Lower leg skin (tissue), 4 donors: ENCODE results near the gene CRTC1. TPM values are rescaled to one million over a fixed set of nuclear protein-coding genes. Genes with fewer than 3 reads are reported as not detected.
"Not testable (repeated sequence)": the region's sequence is repeated elsewhere in the genome, so short reads cannot be mapped to it uniquely, and the experiment has no call there.

Source experiments
- DNase-seq, 2 donors: peaks; one replicate each; pipeline ENCODE4 v3.0.0-alpha.2; 2019; ENCODE audit warnings: low spot score in 2 of 2
- H3K4me3 ChIP-seq: fragments of 200-600 bp; sonication (generic); 2 replicates; pipeline ENCODE4 v1.5.1; 2017; ENCODE audit warnings: mild to moderate bottlenecking, low read depth; ENCODE audit not compliant: poor library complexity, severe bottlenecking
- CTCF ChIP-seq, 3 donors: fragments of 450-650 bp; IDR thresholded peaks; one replicate each; pipeline ENCODE4 v1.5.1; 2016; ENCODE audit warnings: antibody characterized with exemption in 3 of 3, mild to moderate bottlenecking in 3 of 3, moderate library complexity in 2 of 3
- POLR2A ChIP-seq, 2 donors: fragments of 450-650 bp; IDR thresholded peaks; one replicate each; pipeline ENCODE4 v1.6.1; 2016 to 2017; ENCODE audit warnings: antibody characterized with exemption in 2 of 2, mild to moderate bottlenecking in 1 of 2, moderate library complexity in 1 of 2
- WGBS, 2 donors: methylation state at CpG; one replicate each; pipeline ENCODE4 v1.1.5; 2018; 5-methylcytosine and 5-hydroxymethylcytosine counted together
- intact Hi-C: fragments of 100-400 bp; cut with DNase I; formaldehyde crosslinking; loops from one replicate; pipeline ENCODE4 v1.15.0; 2023; ENCODE audit warnings: low total_unique reads
- total RNA-seq, 4 donors: library from RNA; depleted of rRNA; stranded (reverse); fragments of >200 nt; gene quantifications; one replicate each; pipeline ENCODE4 v1.1.0, GENCODE V29; 2016

Gene CRTC1
- total RNA-seq, 4 donors from 2014 or later, result 2.1 to 5.5 (median 4.2) TPM

DNA sequence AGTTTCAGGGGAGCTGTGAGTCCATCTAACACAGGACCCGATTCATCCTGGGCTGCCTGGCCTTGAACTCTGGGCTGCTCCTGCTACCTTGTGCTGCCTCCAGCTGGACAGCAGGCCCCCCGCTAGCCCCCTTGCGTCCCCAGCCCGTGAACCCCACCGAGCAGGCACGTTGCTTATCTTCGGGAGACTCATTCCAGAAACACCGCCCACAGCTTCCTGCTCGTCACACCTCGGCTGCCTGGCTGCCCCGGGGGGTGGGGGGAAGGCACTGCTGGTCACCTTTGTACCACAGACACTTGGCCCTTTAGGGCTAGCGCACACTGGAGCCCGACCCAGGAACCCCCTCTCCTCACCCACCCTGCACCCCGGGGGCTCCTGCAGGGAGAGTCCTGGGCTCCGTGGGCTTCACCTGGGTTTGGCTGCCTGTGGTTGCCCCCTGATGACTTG lies 48.1 kb downstream of the CRTC1 start:
- intact Hi-C loops, result no loop called here
- DNase-seq, result no peak
- 60 to 71% methylated on average over 14 to 15 of the region's 15 CpGs for WGBS, 2 donors

GRCh38 chr19:18733196-18733647 lies 49.7 kb downstream of the CRTC1 start:
- TF ChIP-seq CTCF (IDR thresholded peaks at IDR 0.05), result no peak
- no peak for TF ChIP-seq POLR2A (IDR thresholded peaks at IDR 0.05)
- WGBS, 2 donors, result 49 to 71% methylated on average over 10 to 11 of the region's 11 CpGs
- no peak for DNase-seq
- no peak overlapping the region for H3K4me3 ChIP-seq
- intact Hi-C loops, result no loop called here

More for the DNA sequence above, 48.1 kb downstream of the CRTC1 start:
- TF ChIP-seq CTCF (IDR thresholded peaks at IDR 0.05) (no peak), POLR2A (IDR thresholded peaks at IDR 0.05) (no peak)
- H3K4me3 ChIP-seq, result no peak overlapping the region

GRCh38 chr19:18733762-18734332 lies 50.4 kb downstream of the CRTC1 start:
- WGBS, 2 donors, result 94 to 95% methylated on average over 11 of the region's 11 CpGs

GRCh38 chr19:18735324-18735723 lies 51.8 kb downstream of the CRTC1 start:
- WGBS, 2 donors, result 94 to 95% methylated on average over 13 to 14 of the region's 14 CpGs
- no peak overlapping the region for H3K4me3 ChIP-seq
- intact Hi-C loops, result no loop called here
- no peak for DNase-seq
- no peak for TF ChIP-seq CTCF (IDR thresholded peaks at IDR 0.05)
- no peak for TF ChIP-seq POLR2A (IDR thresholded peaks at IDR 0.05)

More at GRCh38 chr19:18733762-18734332, 50.4 kb downstream of the CRTC1 start:
- H3K4me3 ChIP-seq, intact Hi-C loops, DNase-seq: not testable (repeated sequence)

DNA sequence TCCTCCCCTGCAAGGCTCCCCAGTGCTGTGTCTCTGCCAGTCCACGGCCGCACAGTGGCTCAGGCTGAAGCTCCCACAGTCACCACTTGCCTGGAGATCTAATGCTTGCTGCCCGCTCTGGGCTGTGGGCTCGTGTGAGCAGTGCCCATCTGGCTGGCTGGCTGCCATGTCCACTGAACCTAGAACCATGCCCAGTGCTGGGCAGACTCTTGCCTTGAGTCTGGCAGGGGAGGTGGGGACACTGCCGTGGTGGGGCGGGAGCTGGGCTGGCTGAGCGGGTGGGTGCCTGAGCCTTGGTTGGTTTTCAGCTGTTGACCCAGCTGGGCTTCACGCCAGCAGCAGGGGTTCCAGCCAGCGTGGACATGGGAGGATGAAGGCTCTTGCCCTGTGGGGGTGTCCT lies 52.3 kb downstream of the CRTC1 start:
- intact Hi-C loops, result no loop called here
- 91 to 98% methylated on average over 4 to 6 of the region's 9 CpGs for WGBS, 2 donors
- DNase-seq, result no peak
- no peak for TF ChIP-seq CTCF (IDR thresholded peaks at IDR 0.05)
- no peak for TF ChIP-seq POLR2A (IDR thresholded peaks at IDR 0.05)
- no peak overlapping the region for H3K4me3 ChIP-seq

DNA sequence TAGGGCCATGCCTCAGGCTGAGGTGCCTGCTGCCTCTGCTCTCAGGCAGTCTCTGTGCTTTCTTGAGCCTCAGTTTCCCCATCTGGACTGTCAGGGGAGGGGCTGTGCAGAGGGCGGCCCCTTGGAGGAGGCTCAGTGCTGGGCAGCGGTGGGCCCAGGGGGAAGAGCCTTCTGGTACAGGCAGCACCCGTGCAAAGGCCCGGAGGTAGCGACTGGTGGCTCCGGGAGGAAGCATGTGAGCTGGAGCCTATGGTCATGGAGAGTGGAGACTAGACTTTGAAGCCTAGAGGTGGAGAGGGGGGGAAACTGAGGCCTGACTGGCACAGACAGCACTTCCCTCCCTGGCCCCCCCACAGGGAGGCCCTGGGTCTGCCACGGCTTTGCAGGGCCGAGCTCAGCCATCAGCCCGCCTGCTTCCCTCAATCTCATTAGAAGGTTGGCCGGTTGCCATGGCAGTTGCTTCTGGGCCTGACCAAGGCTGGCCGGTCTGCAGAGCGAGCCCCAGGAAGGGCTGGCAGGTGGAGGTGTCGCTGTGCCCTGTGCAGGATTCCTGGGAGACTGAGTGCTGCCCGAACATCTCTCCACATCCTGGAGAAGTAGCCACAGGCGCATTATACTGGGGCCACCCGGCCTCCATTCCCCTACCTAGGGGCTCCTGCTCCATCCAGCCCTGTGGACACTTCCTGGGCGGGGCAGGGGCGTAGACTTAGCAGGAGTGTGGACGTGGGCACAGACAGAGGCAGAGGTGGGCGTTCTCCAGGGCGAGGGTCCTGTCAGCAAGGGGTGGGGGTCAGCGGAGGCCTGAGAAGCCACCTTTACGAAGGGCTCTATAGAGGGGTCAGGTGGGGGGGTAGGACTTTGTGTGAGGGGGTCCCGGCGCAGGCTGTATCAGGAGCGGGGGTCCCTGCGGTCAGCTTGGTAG lies 53.2 kb downstream of the CRTC1 start:
- H3K4me3 ChIP-seq, result no peak overlapping the region
- no peak for TF ChIP-seq CTCF (IDR thresholded peaks at IDR 0.05)
- no peak for TF ChIP-seq POLR2A (IDR thresholded peaks at IDR 0.05)
- 83 to 89% methylated on average over 21 to 26 of the region's 27 CpGs for WGBS, 2 donors
- intact Hi-C loops, result no loop called here
- DNase-seq, result no peak
